DMS 273 (cell line): Measurements from ENCODE around the gene AFG1L.
"Not testable (repeated sequence)": the region's sequence is repeated elsewhere in the genome, so short reads cannot be mapped to it uniquely, and the experiment has no call there.

ENCODE experiments used
- DNase-seq: peaks from one replicate; lab custom pipeline; 2025; ENCODE audit not compliant: unreplicated experiment; lab: John Stamatoyannopoulos, UW

Gene AFG1L

GRCh38 chr6:108348655-108349349, 53.9 kb downstream of the AFG1L start:
- no peak for DNase-seq

GRCh38 chr6:108350528-108350927, 55.7 kb downstream of the AFG1L start:
- DNase-seq = no peak

GRCh38 chr6:108353853-108354252, 59.0 kb downstream of the AFG1L start:
- DNase-seq = no peak

GRCh38 chr6:108355120-108355519, 60.3 kb downstream of the AFG1L start:
- DNase-seq = no peak

GRCh38 chr6:108355890-108356289, 61.0 kb downstream of the AFG1L start:
- DNase-seq = no peak

GRCh38 chr6:108359901-108360882, 65.3 kb downstream of the AFG1L start:
- DNase-seq = peak; percentile 4

GRCh38 chr6:108360919-108361311, 66.1 kb downstream of the AFG1L start:
- DNase-seq = no peak

GRCh38 chr6:108361312-108361932, 66.6 kb downstream of the AFG1L start:
- no peak for DNase-seq

GRCh38 chr6:108362455-108362854, 67.6 kb downstream of the AFG1L start:
- no peak for DNase-seq

- DNase-seq = no peak
Observed at GRCh38 chr6:108363113-108363512, 68.3 kb downstream of the AFG1L start.

- no peak for DNase-seq
Observed at GRCh38 chr6:108363889-108364313, 69.0 kb downstream of the AFG1L start.

- no peak for DNase-seq
Observed at GRCh38 chr6:108364470-108364869, 69.6 kb downstream of the AFG1L start.

- DNase-seq = no peak
Observed at GRCh38 chr6:108365478-108365877, 70.6 kb downstream of the AFG1L start.

GRCh38 chr6:108366236-108366635, 71.4 kb downstream of the AFG1L start:
- no peak for DNase-seq

- no peak for DNase-seq
Observed at GRCh38 chr6:108368431-108369030, 73.7 kb downstream of the AFG1L start.

GRCh38 chr6:108380876-108381275, 86.0 kb downstream of the AFG1L start:
- peak; percentile 2 for DNase-seq

- DNase-seq = no peak
Observed at GRCh38 chr6:108383981-108384380, 89.1 kb downstream of the AFG1L start.

GRCh38 chr6:108389190-108389589, 94.3 kb downstream of the AFG1L start:
- not testable (repeated sequence) for DNase-seq

GRCh38 chr6:108395297-108395696, 100.4 kb downstream of the AFG1L start:
- DNase-seq = no peak

GRCh38 chr6:108403236-108403635, 108.4 kb downstream of the AFG1L start:
- DNase-seq = peak; percentile 15

- no peak for DNase-seq
Observed at GRCh38 chr6:108406943-108407342, 112.1 kb downstream of the AFG1L start.
